ENCODE results near the gene SLC40A1. TPM values are rescaled to one million over a fixed set of nuclear protein-coding genes. Genes with fewer than 3 reads are reported as not detected.

Gene SLC40A1
- polyA plus RNA-seq, 2 donors: 5.5 to 7.0 TPM

GRCh38 chr2:189576396-189576795, 4.2 kb downstream of the SLC40A1 start:
- Histone ChIP-seq H3K9me3 (ENCODE audit: control insufficient read depth in 2 of 2, insufficient read depth in 1 of 2, low read depth in 1 of 2, low read length in 1 of 2) (no peaks in the 10 kb centered on the region), H3K27ac (ENCODE audit: low read depth in 2 of 2, low read length in 1 of 2) (no peak overlapping the region), H3K4me1 (ENCODE audit: control insufficient read depth in 2 of 2, insufficient read depth in 2 of 2, low read length in 1 of 2) (peaks cover 2 to 5% of the 10 kb centered on the region in 2 donors), H3K27me3 (ENCODE audit: control insufficient read depth in 1 of 2, insufficient read depth in 2 of 2, low read length in 2 of 2) (no peaks in the 10 kb centered on the region), H3K36me3 (ENCODE audit: control insufficient read depth in 2 of 2, insufficient read depth in 2 of 2, low read length in 1 of 2) (peaks cover 0 to 4% of the 10 kb centered on the region in 2 donors), H3K4me3 (ENCODE audit: low read depth in 1 of 2, low read length in 2 of 2) (no peak overlapping the region)
- WGBS, 2 donors: 46 to 47% methylated on average over 1 of the region's 1 CpG

- Histone ChIP-seq H3K4me1 (ENCODE audit: control insufficient read depth in 2 of 2, insufficient read depth in 2 of 2, low read length in 1 of 2) (peaks cover 2 to 3% of the 10 kb centered on the region in 2 donors), H3K9me3 (ENCODE audit: control insufficient read depth in 2 of 2, insufficient read depth in 1 of 2, low read depth in 1 of 2, low read length in 1 of 2) (no peaks in the 10 kb centered on the region), H3K4me3 (ENCODE audit: low read depth in 1 of 2, low read length in 2 of 2) (no peak overlapping the region), H3K27me3 (ENCODE audit: control insufficient read depth in 1 of 2, insufficient read depth in 2 of 2, low read length in 2 of 2) (no peaks in the 10 kb centered on the region), H3K27ac (ENCODE audit: low read depth in 2 of 2, low read length in 1 of 2) (peak overlapping the region in 1 of 2 donors; percentile 22), H3K36me3 (ENCODE audit: control insufficient read depth in 2 of 2, insufficient read depth in 2 of 2, low read length in 1 of 2) (peaks cover 0 to 4% of the 10 kb centered on the region in 2 donors)
- 65 to 79% methylated on average over 5 of the region's 5 CpGs for WGBS, 2 donors
Observed at GRCh38 chr2:189574793-189575475, 5.7 kb downstream of the SLC40A1 start.

DNA sequence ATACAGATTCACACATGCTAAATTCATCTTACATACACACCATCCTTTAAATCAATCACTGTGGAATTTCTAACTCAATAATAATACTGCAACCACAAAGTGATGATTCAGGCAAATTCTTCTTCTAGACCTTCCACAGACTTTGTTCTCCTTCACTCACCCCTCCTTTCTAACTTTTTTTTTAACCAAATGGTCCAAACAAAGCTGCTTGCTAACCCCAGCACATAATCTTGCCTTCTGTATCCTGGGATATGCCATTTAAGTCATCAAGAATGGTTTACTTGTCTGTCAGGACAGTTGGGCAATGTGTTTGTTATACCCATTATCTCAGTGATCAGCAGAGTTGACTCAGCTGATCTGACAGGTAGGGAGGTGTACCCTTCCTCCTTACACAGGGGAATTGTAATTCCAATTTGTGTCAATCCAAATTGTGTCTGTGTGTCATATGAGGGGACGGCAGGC, 10.0 kb downstream of the SLC40A1 start:
- 91 to 97% methylated on average over 1 of the region's 1 CpG for WGBS, 2 donors
- H3K36me3 ChIP-seq (ENCODE audit: control insufficient read depth in 2 of 2, insufficient read depth in 2 of 2, low read length in 1 of 2): peaks cover 0 to 7% of the 10 kb centered on the region in 2 donors
- no peaks in the 10 kb centered on the region for H3K4me1 ChIP-seq (ENCODE audit: control insufficient read depth in 2 of 2, insufficient read depth in 2 of 2, low read length in 1 of 2)
- H3K9me3 ChIP-seq (ENCODE audit: control insufficient read depth in 2 of 2, insufficient read depth in 1 of 2, low read depth in 1 of 2, low read length in 1 of 2): no peaks in the 10 kb centered on the region
- H3K4me3 ChIP-seq (ENCODE audit: low read depth in 1 of 2, low read length in 2 of 2): no peak overlapping the region
- no peaks in the 10 kb centered on the region for H3K27me3 ChIP-seq (ENCODE audit: control insufficient read depth in 1 of 2, insufficient read depth in 2 of 2, low read length in 2 of 2)
- H3K27ac ChIP-seq (ENCODE audit: low read depth in 2 of 2, low read length in 1 of 2): no peak overlapping the region

DNA sequence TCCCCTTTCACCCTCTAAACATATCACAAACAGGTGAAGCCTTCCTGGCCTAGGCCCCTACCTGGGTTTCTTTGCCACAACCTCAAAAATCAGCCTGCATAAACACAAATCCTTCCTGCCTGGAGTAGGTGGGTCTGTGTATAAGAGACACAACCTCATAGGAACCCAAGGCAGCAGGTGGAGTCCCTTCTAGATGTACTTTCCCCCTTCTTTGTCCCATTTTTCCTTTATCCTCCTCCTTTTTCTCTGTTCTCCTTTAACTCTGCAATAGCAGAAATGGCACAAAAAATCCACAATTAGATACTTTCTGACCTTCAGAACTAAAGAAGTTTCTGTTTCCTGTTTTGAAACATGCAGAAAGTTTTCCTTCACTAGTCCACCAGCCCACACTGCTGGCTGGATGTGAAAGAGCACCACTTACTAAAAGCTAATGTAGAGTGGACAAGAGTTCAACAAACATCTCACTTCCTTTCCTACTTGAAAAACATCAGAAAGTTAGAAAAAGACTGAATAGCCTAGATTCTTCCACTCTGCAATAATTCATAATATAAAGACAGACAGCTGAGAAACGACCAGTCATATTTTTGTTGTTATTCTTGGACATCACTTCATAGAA, 11.2 kb downstream of the SLC40A1 start:
- Histone ChIP-seq H3K4me1 (ENCODE audit: control insufficient read depth in 2 of 2, insufficient read depth in 2 of 2, low read length in 1 of 2) (no peaks in the 10 kb centered on the region), H3K9me3 (ENCODE audit: control insufficient read depth in 2 of 2, insufficient read depth in 1 of 2, low read depth in 1 of 2, low read length in 1 of 2) (no peaks in the 10 kb centered on the region), H3K27ac (ENCODE audit: low read depth in 2 of 2, low read length in 1 of 2) (peak overlapping the region in 1 of 2 donors; percentile 35), H3K4me3 (ENCODE audit: low read depth in 1 of 2, low read length in 2 of 2) (no peak overlapping the region), H3K36me3 (ENCODE audit: control insufficient read depth in 2 of 2, insufficient read depth in 2 of 2, low read length in 1 of 2) (peaks cover 2% of the 10 kb centered on the region in 2 donors), H3K27me3 (ENCODE audit: control insufficient read depth in 1 of 2, insufficient read depth in 2 of 2, low read length in 2 of 2) (no peaks in the 10 kb centered on the region)
- WGBS, 2 donors: 22 to 32% methylated on average over 1 of the region's 1 CpG

DNA sequence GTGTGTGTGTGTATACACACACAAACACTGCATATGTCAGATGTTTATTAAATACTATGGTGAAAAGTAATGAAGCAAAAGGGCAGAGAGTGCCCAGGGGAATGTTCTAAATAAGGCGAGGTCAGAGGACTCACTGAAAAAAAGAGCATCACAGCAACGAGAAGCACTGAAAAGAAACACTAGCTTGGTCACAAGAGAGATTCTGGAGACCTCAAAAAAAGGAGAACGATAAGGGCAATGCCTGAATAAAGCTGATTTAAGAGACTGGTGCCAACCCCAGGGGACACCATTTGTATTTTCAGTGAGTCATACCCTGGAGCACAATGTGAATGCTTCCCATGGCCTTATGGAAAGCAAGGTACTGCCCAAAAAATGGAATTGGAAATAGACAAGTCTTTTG, 14.5 kb downstream of the SLC40A1 start:
- Histone ChIP-seq H3K27me3 (ENCODE audit: control insufficient read depth in 1 of 2, insufficient read depth in 2 of 2, low read length in 2 of 2) (no peaks in the 10 kb centered on the region), H3K4me3 (ENCODE audit: low read depth in 1 of 2, low read length in 2 of 2) (no peak overlapping the region), H3K27ac (ENCODE audit: low read depth in 2 of 2, low read length in 1 of 2) (no peak overlapping the region), H3K4me1 (ENCODE audit: control insufficient read depth in 2 of 2, insufficient read depth in 2 of 2, low read length in 1 of 2) (no peaks in the 10 kb centered on the region), H3K36me3 (ENCODE audit: control insufficient read depth in 2 of 2, insufficient read depth in 2 of 2, low read length in 1 of 2) (peaks cover 2 to 6% of the 10 kb centered on the region in 2 donors), H3K9me3 (ENCODE audit: control insufficient read depth in 2 of 2, insufficient read depth in 1 of 2, low read depth in 1 of 2, low read length in 1 of 2) (no peaks in the 10 kb centered on the region)
- 61 to 65% methylated on average over 3 of the region's 3 CpGs for WGBS, 2 donors

DNA sequence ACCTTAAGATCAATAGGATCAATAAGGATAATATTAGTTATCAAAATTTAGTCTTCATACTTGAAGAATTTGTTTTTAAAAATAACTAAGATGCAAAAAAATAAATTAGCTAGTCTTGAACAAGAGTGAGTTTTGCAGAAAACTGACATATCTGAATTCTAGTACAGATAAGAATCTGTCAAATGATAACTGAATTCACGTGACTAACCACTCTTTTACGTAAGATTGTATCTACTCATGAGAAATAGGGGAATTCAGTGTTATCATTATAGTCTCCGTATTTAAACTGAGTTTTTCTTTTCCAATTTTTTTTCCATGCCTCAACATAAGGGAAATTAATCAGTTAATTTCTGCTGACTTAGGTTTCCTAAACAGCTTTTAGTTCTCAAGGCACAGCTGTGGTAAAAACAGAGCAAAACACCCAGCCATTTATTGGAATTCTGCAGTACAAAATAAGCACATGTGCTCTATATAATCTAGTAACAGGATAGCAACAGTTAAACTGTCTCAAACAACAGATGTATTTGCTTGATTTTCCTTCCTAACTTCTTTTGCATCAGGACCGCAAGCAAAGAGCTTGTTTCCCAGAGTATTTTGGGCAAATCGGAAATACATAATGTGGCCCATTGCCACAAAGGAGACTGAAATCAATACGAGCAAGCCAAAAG, 19.1 kb downstream of the SLC40A1 start:
- Histone ChIP-seq H3K4me3 (ENCODE audit: low read depth in 1 of 2, low read length in 2 of 2) (no peak overlapping the region), H3K27me3 (ENCODE audit: control insufficient read depth in 1 of 2, insufficient read depth in 2 of 2, low read length in 2 of 2) (no peaks in the 10 kb centered on the region), H3K4me1 (ENCODE audit: control insufficient read depth in 2 of 2, insufficient read depth in 2 of 2, low read length in 1 of 2) (no peaks in the 10 kb centered on the region), H3K9me3 (ENCODE audit: control insufficient read depth in 2 of 2, insufficient read depth in 1 of 2, low read depth in 1 of 2, low read length in 1 of 2) (no peaks in the 10 kb centered on the region), H3K36me3 (ENCODE audit: control insufficient read depth in 2 of 2, insufficient read depth in 2 of 2, low read length in 1 of 2) (peaks cover under 1 to 6% of the 10 kb centered on the region in 2 donors), H3K27ac (ENCODE audit: low read depth in 2 of 2, low read length in 1 of 2) (no peak overlapping the region)
- WGBS, 2 donors: 61 to 62% methylated on average over 6 of the region's 6 CpGs

DNA sequence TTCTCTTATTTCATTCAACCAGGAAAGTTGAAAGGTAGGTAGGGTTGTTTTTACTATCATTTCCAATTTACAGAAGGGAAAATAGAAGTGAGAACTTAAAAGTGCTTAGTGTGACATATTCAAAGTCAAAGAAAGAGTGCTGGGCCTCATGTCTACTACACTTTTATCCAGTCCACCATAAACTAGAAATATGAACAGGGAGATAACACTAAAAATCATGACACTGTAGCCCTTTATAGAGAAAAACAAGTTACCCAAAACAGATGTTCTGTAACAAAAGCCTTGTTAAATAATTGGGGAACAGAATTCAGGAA, 20.4 kb downstream of the SLC40A1 start:
- H3K4me3 ChIP-seq (ENCODE audit: low read depth in 1 of 2, low read length in 2 of 2): no peak overlapping the region
- H3K27ac ChIP-seq (ENCODE audit: low read depth in 2 of 2, low read length in 1 of 2): no peak overlapping the region
- no peaks in the 10 kb centered on the region for H3K9me3 ChIP-seq (ENCODE audit: control insufficient read depth in 2 of 2, insufficient read depth in 1 of 2, low read depth in 1 of 2, low read length in 1 of 2)
- H3K4me1 ChIP-seq (ENCODE audit: control insufficient read depth in 2 of 2, insufficient read depth in 2 of 2, low read length in 1 of 2): no peaks in the 10 kb centered on the region
- peaks cover 0 to 4% of the 10 kb centered on the region in 2 donors for H3K36me3 ChIP-seq (ENCODE audit: control insufficient read depth in 2 of 2, insufficient read depth in 2 of 2, low read length in 1 of 2)
- H3K27me3 ChIP-seq (ENCODE audit: control insufficient read depth in 1 of 2, insufficient read depth in 2 of 2, low read length in 2 of 2): no peaks in the 10 kb centered on the region

DNA sequence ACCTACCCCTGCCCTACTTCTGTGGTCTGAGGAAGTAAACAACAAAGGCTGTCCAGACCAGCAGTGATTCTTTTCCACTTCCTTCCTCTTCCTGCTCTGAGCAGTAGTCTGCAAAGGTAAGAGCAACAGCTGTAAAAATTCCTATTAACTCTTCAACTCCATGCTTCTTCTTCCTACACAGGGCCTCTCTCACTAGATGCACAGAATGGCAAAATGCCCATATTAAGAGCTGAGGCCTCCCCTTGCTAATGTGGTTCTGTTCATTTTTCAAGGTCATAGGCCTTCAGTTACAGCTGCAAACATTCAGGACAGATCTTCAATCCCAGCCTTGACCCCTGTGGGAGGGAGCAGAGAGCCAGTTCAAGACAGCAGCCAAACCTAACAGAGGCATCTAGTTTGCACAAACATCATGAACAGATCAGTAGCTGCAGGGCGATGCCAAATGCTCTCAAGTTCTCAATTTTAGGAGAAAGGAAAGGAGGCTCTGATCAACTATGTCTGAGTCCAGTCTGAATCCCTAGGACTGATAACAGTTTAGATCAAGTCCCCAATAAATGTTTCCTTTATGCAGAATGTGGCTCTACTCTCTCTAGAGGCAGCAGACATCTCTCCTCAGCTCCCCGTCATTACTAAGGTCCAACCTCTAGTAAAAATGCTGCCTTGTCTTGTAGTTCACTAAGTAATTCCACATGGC, 20.9 kb downstream of the SLC40A1 start:
- Histone ChIP-seq H3K4me1 (ENCODE audit: control insufficient read depth in 2 of 2, insufficient read depth in 2 of 2, low read length in 1 of 2) (no peaks in the 10 kb centered on the region), H3K9me3 (ENCODE audit: control insufficient read depth in 2 of 2, insufficient read depth in 1 of 2, low read depth in 1 of 2, low read length in 1 of 2) (no peaks in the 10 kb centered on the region), H3K36me3 (ENCODE audit: control insufficient read depth in 2 of 2, insufficient read depth in 2 of 2, low read length in 1 of 2) (peaks cover 0 to 4% of the 10 kb centered on the region in 2 donors), H3K27me3 (ENCODE audit: control insufficient read depth in 1 of 2, insufficient read depth in 2 of 2, low read length in 2 of 2) (no peaks in the 10 kb centered on the region), H3K4me3 (ENCODE audit: low read depth in 1 of 2, low read length in 2 of 2) (no peak overlapping the region), H3K27ac (ENCODE audit: low read depth in 2 of 2, low read length in 1 of 2) (no peak overlapping the region)
- 65 to 73% methylated on average over 2 of the region's 2 CpGs for WGBS, 2 donors

DNA sequence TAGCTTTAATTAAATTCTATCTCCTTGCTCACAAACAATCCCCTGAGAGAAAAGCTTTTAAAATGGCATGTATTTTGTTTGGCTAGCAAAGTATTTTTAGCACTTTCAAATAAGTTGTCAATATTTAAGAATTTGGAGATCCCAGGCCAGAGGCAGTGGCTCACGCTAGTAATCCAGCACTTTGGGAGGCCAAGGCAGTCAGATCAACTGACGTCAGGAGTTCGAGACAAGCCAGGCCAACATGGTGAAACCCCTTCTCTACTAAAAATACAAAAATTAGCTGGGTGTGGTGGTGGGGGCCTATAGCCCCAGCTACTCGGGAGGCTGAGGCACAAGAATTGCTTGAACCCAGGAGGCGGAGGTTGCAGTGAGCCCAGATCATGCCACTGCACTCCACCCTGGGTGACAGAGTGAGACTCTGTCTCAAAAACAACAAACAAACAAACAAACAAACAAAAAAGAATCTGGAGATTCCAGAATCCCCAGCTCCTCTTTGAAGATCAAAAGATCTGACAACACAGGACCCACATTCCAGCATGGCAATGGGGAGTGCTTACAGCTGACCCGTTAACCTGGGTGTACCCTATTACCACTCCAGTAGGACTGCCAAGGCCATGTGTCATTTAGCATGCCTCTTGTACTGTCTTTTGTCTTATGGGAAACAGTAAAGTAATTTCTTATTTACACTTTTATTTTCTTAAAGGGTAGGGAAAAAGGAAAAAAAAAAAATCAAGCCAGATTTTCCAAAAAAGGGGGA, 21.9 kb downstream of the SLC40A1 start:
- H3K4me3 ChIP-seq (ENCODE audit: low read depth in 1 of 2, low read length in 2 of 2): no peak overlapping the region
- H3K4me1 ChIP-seq (ENCODE audit: control insufficient read depth in 2 of 2, insufficient read depth in 2 of 2, low read length in 1 of 2): no peaks in the 10 kb centered on the region
- H3K9me3 ChIP-seq (ENCODE audit: control insufficient read depth in 2 of 2, insufficient read depth in 1 of 2, low read depth in 1 of 2, low read length in 1 of 2): no peaks in the 10 kb centered on the region
- no peaks in the 10 kb centered on the region for H3K27me3 ChIP-seq (ENCODE audit: control insufficient read depth in 1 of 2, insufficient read depth in 2 of 2, low read length in 2 of 2)
- 84 to 85% methylated on average over 6 of the region's 6 CpGs for WGBS, 2 donors
- peaks cover 0 to 1% of the 10 kb centered on the region in 2 donors for H3K36me3 ChIP-seq (ENCODE audit: control insufficient read depth in 2 of 2, insufficient read depth in 2 of 2, low read length in 1 of 2)
- no peak overlapping the region for H3K27ac ChIP-seq (ENCODE audit: low read depth in 2 of 2, low read length in 1 of 2)
